ENCODE measurements around the gene TTC39A.

The TTC39A gene

DNA sequence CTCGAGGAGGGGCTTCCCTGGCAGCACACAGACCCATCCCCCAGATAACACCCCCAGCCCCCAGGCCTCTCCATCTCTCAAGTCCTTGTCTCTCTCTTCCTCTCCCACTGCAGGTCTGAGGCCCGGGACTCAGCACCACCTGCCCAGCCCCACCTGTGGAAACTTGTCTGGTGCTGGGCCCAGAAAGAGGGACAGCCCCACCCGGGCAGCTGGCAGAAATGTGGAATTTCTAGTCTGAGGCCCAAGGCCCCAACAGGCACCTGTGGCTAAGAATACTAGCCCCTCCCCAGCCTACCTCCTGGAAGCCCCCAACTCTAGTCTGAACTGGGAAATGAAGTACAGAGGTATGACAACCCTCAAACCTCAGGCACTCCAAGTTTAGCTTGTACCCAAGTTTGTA, 15.4 kb downstream of the TTC39A start:
- no peak for DNase-seq (ENCODE audit: low read depth, low spot score)

DNA sequence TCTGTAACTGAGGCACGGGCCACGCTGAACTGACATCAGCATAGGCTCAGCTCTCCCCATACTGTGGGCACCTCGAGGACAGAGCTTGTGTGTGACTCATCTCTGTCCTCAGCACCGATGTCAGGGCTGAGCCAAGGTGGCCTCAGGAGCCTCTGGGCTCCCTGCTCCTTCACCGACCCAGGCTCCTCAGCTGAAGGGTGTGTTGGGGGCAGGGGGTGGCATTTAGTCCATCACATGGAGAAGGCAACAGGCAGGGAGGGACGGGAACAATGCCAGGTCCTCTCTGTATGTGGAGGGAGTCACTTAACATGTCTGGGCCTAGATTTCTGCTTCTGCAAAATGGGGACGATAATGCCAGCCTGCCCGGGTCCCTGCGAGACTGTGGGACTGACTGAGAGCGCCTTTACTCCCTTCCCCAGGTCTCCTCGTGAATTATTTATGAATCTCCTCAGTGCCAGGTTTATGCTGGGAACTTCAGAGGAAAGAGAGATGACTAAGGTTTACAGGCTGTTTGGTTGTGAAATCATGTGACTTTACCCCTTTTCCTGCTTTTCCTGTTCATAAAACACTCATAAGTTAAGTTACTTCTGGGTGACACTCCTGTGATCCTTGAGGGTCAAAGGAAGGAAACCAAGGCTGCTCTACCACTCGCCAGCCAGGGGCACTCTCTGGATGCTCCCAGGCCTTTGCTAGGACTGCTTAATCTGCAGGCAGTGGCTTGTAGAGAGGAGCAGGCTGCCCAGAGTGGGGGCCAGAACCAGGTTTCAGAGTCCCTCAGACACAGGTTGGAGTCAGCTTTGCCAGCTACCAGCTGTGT, 16.2 kb downstream of the TTC39A start:
- DNase-seq (ENCODE audit: low read depth, low spot score): no peak

DNA sequence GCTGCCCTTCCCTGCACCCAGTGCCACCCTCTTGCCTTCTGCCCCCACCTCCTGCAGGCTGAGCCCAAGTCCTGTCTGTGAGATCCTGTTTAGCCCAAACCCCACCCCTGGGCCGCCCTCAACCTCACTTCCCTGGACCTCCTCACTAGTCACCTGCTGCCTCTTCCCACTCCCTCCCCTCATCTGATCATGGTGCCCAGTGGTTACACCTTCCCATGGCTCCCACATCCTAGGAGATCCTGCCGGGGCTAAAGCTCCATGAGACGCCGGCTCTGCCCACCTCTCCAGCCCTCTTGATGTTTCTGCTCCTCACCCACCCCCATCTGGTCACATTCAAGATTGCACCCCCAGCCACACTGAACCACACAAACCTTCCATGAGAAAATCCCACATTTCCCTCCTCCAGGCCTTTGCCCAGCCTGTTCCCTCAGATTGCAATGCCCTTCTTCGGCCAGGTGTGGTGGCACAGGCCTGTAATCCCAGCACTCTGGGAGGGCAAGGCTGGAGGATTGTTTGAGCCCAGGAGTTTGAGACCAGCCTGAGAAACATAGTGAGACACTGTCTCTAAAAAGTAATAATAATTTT, 17.0 kb downstream of the TTC39A start:
- DNase-seq (ENCODE audit: low read depth, low spot score): no peak

GRCh38 chr1:51312718-51313117, 17.6 kb downstream of the TTC39A start:
- no peak for DNase-seq (ENCODE audit: low read depth, low spot score)

DNA sequence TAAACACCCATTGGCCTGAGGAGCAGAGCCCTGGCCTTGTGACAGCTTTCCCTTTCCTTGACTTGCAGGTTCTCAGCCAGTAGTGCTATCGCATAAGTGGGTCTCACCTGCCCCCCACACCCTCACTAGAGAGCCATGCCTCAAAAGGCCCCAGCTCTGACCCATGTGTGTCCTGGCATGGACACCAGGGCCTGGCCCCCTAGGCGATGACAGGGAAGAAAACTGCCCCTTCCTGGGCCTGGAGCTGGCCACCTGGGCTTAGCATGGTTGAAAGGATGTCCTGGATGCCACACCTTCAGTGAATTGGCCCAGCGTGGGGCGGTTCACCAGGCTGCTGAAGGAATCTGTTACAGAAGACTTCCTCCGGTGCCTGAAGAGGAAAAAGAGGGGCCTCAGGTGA, 18.5 kb downstream of the TTC39A start:
- no peak for DNase-seq (ENCODE audit: low read depth, low spot score)

- DNase-seq (ENCODE audit: low read depth, low spot score): no peak
These were observed 19.3 kb downstream of the TTC39A start for GRCh38 chr1:51310871-51311613.

GRCh38 chr1:51309291-51309690, 21.1 kb downstream of the TTC39A start:
- no peak for DNase-seq (ENCODE audit: low read depth, low spot score)

DNA sequence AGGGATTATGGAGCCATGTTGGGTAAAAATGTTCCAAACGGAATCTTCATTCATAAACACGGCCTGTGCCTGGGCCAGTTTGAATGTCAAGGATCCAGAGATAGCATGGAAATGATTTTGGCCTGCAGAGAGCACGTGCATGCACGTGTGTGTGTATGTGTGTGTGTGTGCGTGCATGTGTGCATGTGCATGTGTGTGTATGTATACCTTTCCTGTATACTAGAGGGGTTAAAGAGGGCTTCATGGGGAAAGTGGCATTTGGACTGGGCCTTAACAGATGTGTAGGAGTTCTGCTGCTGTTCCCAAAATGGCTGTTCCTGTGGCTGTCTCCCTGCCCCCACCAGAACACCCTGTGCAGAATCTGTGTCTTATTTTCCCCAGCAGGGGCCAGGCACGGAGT, 21.7 kb downstream of the TTC39A start:
- DNase-seq (ENCODE audit: low read depth, low spot score): no peak

GRCh38 chr1:51306950-51307349, 23.4 kb downstream of the TTC39A start:
- no peak for DNase-seq (ENCODE audit: low read depth, low spot score)

DNA sequence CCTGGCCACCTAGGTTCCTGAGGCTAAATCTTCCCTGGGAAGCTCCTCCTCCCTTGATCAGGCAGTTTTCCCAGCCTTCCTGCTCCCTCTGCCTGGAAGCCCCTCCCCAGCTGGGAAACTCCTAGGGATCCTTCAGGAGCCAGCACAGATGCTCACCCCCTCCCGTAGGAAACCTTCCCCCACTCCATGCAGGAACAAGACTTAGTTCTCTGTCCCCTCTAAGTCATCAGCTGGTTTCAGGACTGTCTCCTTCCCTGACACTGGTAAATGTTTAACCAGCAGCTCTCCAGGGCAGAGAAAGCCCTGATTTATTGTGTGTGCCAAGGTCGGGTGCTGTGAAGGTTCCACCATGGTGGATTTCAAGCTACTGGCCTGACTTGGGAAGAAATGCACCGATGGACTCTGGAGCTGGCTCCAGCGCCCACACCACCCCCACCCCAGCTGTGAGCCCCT, 25.0 kb downstream of the TTC39A start:
- DNase-seq (ENCODE audit: low read depth, low spot score): no peak

DNA sequence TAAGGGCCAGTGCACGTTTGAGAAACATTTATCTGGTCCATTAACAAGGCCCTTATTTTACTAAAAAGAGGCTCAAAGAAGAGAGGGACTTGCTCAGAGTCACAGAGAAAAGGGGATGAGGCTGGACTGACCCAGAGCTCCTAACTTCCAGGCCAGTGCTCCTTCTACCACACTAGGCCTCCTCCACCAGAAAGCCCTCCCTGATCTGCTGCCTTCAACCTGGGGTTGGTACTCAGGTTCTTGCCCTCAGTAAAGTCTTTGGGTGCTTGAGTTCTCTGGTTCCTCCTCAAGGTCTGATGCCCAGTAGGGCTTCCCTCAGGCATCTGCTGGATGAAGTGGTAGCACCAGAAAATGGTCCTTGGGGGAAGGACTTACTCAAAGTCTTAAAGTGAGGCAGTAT, 26.0 kb downstream of the TTC39A start:
- DNase-seq (ENCODE audit: low read depth, low spot score): no peak

GRCh38 chr1:51303751-51304251, 26.6 kb downstream of the TTC39A start:
- no peak for DNase-seq (ENCODE audit: low read depth, low spot score)

DNA sequence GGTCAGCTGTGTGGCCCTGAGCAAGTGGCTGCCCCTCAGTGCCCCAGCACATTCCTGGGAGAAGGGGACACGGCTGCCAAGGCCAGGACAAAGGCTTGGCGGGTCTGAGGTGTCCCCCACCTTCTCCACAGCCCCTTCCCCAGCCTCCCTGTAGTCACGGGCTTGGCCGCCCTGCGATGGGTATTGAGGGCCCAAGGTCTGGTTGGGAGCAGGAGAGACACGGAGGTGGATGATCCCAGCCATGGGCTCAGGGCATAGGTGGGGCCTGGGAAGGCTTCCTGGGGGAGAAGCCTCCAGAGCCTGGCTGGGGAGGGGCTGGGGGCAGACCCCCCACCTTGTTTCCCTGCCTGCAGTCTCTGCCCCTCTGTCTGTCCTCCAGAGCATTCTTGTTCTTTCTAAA, 27.0 kb downstream of the TTC39A start:
- no peak for DNase-seq (ENCODE audit: low read depth, low spot score)

DNA sequence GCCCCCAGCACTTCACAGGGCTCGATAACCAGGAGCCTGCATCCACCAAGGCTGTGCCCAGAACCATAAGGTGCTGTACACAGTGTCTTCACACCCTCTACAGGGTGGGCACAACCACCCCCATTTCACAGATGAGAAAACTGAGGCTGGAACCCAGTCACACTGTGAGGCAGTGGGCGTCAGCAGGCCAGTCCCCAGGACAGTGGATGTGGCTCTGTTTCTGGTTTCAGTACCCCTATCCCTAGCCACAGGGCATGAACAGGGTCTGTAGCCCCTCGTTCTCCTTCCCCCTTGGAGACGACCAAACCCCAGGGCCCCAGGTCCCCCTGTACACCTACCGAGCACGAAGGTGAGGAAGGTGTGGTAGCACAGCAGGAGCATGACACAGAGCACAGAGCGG, 27.6 kb downstream of the TTC39A start:
- no peak for DNase-seq (ENCODE audit: low read depth, low spot score)

DNA sequence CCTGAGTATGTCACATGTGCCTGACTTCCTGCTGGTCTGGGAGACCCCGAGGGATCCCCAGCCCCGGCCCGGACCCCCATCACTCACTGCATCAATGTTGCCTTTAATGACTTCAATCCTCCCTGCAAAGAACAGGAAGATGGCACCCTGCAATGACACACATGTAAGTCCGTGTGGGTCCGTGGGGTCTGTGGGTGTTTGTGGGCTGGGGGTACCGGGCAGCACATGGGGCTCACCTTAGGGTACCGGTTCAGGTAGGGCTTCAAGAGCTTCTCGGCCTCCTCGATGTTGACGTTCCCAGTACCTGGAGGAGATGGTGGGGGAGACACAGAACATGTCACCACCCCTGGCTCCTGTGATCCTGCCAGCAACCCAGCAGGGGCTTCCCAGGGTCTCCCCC, 28.1 kb downstream of the TTC39A start:
- no peak for DNase-seq (ENCODE audit: low read depth, low spot score)

DNA sequence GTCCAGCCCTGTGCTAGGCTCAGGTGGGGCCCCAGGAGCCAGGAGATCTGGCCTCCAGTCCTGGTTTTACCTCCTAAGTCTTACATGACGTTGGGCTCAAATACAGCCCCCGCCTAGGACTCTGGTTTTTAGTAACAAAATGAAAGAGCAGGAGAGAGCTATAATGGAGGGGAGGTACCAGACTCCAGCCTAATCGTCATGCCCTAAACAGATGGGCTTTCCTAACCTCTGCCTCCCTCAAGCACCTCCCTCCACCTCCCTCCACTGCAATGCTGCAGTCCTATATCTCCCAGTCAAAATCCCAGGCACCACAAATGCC, 28.6 kb downstream of the TTC39A start:
- no peak for DNase-seq (ENCODE audit: low read depth, low spot score)

GRCh38 chr1:51301152-51301843, 29.1 kb downstream of the TTC39A start:
- DNase-seq (ENCODE audit: low read depth, low spot score): no peak

- no peak for DNase-seq (ENCODE audit: low read depth, low spot score)
These were observed 30.2 kb downstream of the TTC39A start for GRCh38 chr1:51299981-51300670.

GRCh38 chr1:51299185-51299885, 31.0 kb downstream of the TTC39A start:
- no peak for DNase-seq (ENCODE audit: low read depth, low spot score)

- DNase-seq (ENCODE audit: low read depth, low spot score): no peak
These were observed 32.0 kb downstream of the TTC39A start for GRCh38 chr1:51298322-51298705.

Data from activated CD4-positive, CD25-positive, alpha-beta regulatory T cell treated with anti-CD3 and anti-CD28 coated beads, Interleukin-2, amount 50 U/mL, for 16 hours (primary cell).